ENCODE data around the gene SLC30A7.
"Not testable (repeated sequence)": the region's sequence is repeated elsewhere in the genome, so short reads cannot be mapped to it uniquely, and the experiment has no call there.

Gene SLC30A7

GRCh38 chr1:100895540-100896480, at the start of gene SLC30A7:
Gene SLC30A7, plus strand, starts transcription at chr1:100896090. Its CDS starts 173 bp downstream, at chr1:100896263.
- peak; percentile 99 for DNase-seq

GRCh38 chr1:100847361-100848082, 48.4 kb upstream of the SLC30A7 start:
- no peak for DNase-seq

- DNase-seq: no peak
These were observed 44.2 kb upstream of the SLC30A7 start for GRCh38 chr1:100851726-100852125.

- no peak for DNase-seq
These were observed 42.9 kb upstream of the SLC30A7 start for GRCh38 chr1:100852976-100853375.

- DNase-seq: not testable (repeated sequence)
These were observed 40.8 kb upstream of the SLC30A7 start for GRCh38 chr1:100855116-100855515.

- no peak for DNase-seq
These were observed 35.4 kb upstream of the SLC30A7 start for GRCh38 chr1:100860397-100860991.

- DNase-seq: no peak
These were observed 34.5 kb upstream of the SLC30A7 start for GRCh38 chr1:100861379-100861778.

- DNase-seq: no peak
These were observed 33.3 kb upstream of the SLC30A7 start for GRCh38 chr1:100862591-100862990.

GRCh38 chr1:100866041-100866900, 29.6 kb upstream of the SLC30A7 start:
- DNase-seq: no peak

GRCh38 chr1:100866901-100867206, 29.0 kb upstream of the SLC30A7 start:
- no peak for DNase-seq

- no peak for DNase-seq
These were observed 27.4 kb upstream of the SLC30A7 start for GRCh38 chr1:100868364-100868995.

- no peak for DNase-seq
These were observed 25.9 kb upstream of the SLC30A7 start for GRCh38 chr1:100869996-100870395.

GRCh38 chr1:100874433-100874832, 21.5 kb upstream of the SLC30A7 start:
- DNase-seq: no peak

- no peak for DNase-seq
These were observed 20.7 kb upstream of the SLC30A7 start for GRCh38 chr1:100875228-100875627.

GRCh38 chr1:100876291-100876690, 19.6 kb upstream of the SLC30A7 start:
- no peak for DNase-seq

GRCh38 chr1:100879422-100879821, 16.5 kb upstream of the SLC30A7 start:
- DNase-seq: no peak

- no peak for DNase-seq
These were observed 14.2 kb upstream of the SLC30A7 start for GRCh38 chr1:100881687-100882086.

GRCh38 chr1:100882698-100883097, 13.2 kb upstream of the SLC30A7 start:
- DNase-seq: no peak

- no peak for DNase-seq
These were observed 11.9 kb upstream of the SLC30A7 start for GRCh38 chr1:100883963-100884362.

GRCh38 chr1:100889007-100889406, 6.9 kb upstream of the SLC30A7 start:
- DNase-seq: not testable (repeated sequence)

- DNase-seq: not testable (repeated sequence)
These were observed 5.9 kb upstream of the SLC30A7 start for GRCh38 chr1:100889869-100890482.

GRCh38 chr1:100891380-100891779, 4.5 kb upstream of the SLC30A7 start:
- no peak for DNase-seq

Measured in activated CD4-positive, alpha-beta T cell treated with anti-CD3 and anti-CD28 coated beads for 48 hours (primary cell).